Peyer's patch (tissue), 4 donors: ENCODE measurements around the gene FAM120B. TPM values are rescaled to one million over a fixed set of nuclear protein-coding genes. Genes with fewer than 3 reads are reported as not detected.

Source experiments
- DNase-seq, 3 donors: peaks; one replicate each; pipeline ENCODE4 v3.0.0-alpha.2; 2017 to 2019
- H3K27ac ChIP-seq, 4 donors: fragments of 200-600 bp; sonication (generic); one replicate each; pipeline ENCODE4 v1.5.1; 2016 to 2019
- H3K27me3 ChIP-seq, 2 donors: fragments of 200-600 bp; sonication (generic); one replicate each; pipeline ENCODE4 v1.5.1; 2019
- H3K36me3 ChIP-seq, 3 donors: fragments of 200-600 bp; sonication (generic); one replicate each; pipeline ENCODE4 v1.5.1; 2016 to 2019
- H3K4me1 ChIP-seq, 4 donors: fragments of 200-600 bp; sonication (generic); one replicate each; pipeline ENCODE4 v1.5.1; 2016 to 2019
- H3K4me3 ChIP-seq, 4 donors: fragments of 200-600 bp; sonication (generic); 1 replicate in 3 of 4; 2 replicates in 1 of 4; pipeline ENCODE4 v1.5.1; 2016 to 2019; ENCODE audit warnings: mild to moderate bottlenecking in 1 of 4
- H3K9me3 ChIP-seq, 4 donors: fragments of 200-600 bp; sonication (generic); one replicate each; pipeline ENCODE4 v1.5.1; 2016 to 2019; ENCODE audit warnings: mild to moderate bottlenecking in 1 of 4
- CTCF ChIP-seq, 6 experiments: fragments of 450-650 bp in 4 of 6; fragments of 200-600 bp in 2 of 6; sonication (generic) in 1 of 6; IDR thresholded peaks; one replicate each; pipeline ENCODE4 v1.5.1; 2017 to 2019; ENCODE audit warnings: antibody characterized with exemption in 6 of 6, mild to moderate bottlenecking in 3 of 6, moderate library complexity in 1 of 6
- POLR2A ChIP-seq, 2 donors: fragments of 450-650 bp; IDR thresholded peaks; one replicate each; pipeline ENCODE4 v1.5.1; 2017; ENCODE audit warnings: antibody characterized with exemption in 2 of 2, mild to moderate bottlenecking in 2 of 2, moderate library complexity in 2 of 2
- total RNA-seq, 4 donors: library from RNA; depleted of rRNA; stranded (reverse); fragments of >200 nt; gene quantifications; one replicate each; pipeline ENCODE4 v1.1.0, GENCODE V29; 2016

Gene FAM120B
- total RNA-seq, 4 donors from 2014 or later: 22.1 to 50.3 (median 38.1) TPM

- no peak overlapping the region for H3K4me3 ChIP-seq
- no peaks in the 10 kb centered on the region for H3K4me1 ChIP-seq
- H3K36me3 ChIP-seq: peaks cover 0 to 37% (median 0%) of the 10 kb centered on the region in 3 donors
Observed at GRCh38 chr6:170355661-170356060, 49.1 kb downstream of the FAM120B start.

GRCh38 chr6:170357812-170358211, 51.3 kb downstream of the FAM120B start:
- TF ChIP-seq POLR2A (IDR thresholded peaks at IDR 0.05) (no peak), CTCF (IDR thresholded peaks at IDR 0.05) (no peak)
- Histone ChIP-seq H3K4me1 (no peaks in the 10 kb centered on the region), H3K27me3 (no peaks in the 10 kb centered on the region), H3K4me3 (no peak overlapping the region), H3K9me3 (no peaks in the 10 kb centered on the region), H3K36me3 (peaks cover 0 to 33% (median 0%) of the 10 kb centered on the region in 3 donors), H3K27ac (no peak overlapping the region)
- DNase-seq: no peak

More at GRCh38 chr6:170355661-170356060, 49.1 kb downstream of the FAM120B start:
- Histone ChIP-seq H3K27me3 (no peaks in the 10 kb centered on the region), H3K27ac (no peak overlapping the region), H3K9me3 (no peaks in the 10 kb centered on the region)
- DNase-seq: no peak
- no peak for TF ChIP-seq POLR2A (IDR thresholded peaks at IDR 0.05)
- no peak for TF ChIP-seq CTCF (IDR thresholded peaks at IDR 0.05)

GRCh38 chr6:170358496-170358895, 51.9 kb downstream of the FAM120B start:
- DNase-seq: no peak
- Histone ChIP-seq H3K27me3 (no peaks in the 10 kb centered on the region), H3K4me1 (no peaks in the 10 kb centered on the region), H3K9me3 (no peaks in the 10 kb centered on the region), H3K27ac (no peak overlapping the region), H3K36me3 (peaks cover 0 to 33% (median 0%) of the 10 kb centered on the region in 3 donors), H3K4me3 (no peak overlapping the region)
- no peak for TF ChIP-seq POLR2A (IDR thresholded peaks at IDR 0.05)
- TF ChIP-seq CTCF (IDR thresholded peaks at IDR 0.05): no peak

GRCh38 chr6:170360476-170360875, 53.9 kb downstream of the FAM120B start:
- DNase-seq: no peak
- no peaks in the 10 kb centered on the region for H3K9me3 ChIP-seq
- H3K4me1 ChIP-seq: no peaks in the 10 kb centered on the region
- H3K27ac ChIP-seq: no peak overlapping the region
- H3K27me3 ChIP-seq: no peaks in the 10 kb centered on the region
- TF ChIP-seq CTCF (IDR thresholded peaks at IDR 0.05) (no peak), POLR2A (IDR thresholded peaks at IDR 0.05) (no peak)
- no peak overlapping the region for H3K4me3 ChIP-seq
- peaks cover 0 to 39% (median 0%) of the 10 kb centered on the region in 3 donors for H3K36me3 ChIP-seq

- Histone ChIP-seq H3K9me3 (no peaks in the 10 kb centered on the region), H3K4me3 (no peak overlapping the region), H3K4me1 (no peaks in the 10 kb centered on the region), H3K27me3 (no peaks in the 10 kb centered on the region), H3K27ac (no peak overlapping the region), H3K36me3 (peaks cover 0 to 39% (median 0%) of the 10 kb centered on the region in 3 donors)
- DNase-seq: no peak
- TF ChIP-seq POLR2A (IDR thresholded peaks at IDR 0.05) (no peak), CTCF (IDR thresholded peaks at IDR 0.05) (no peak)
Observed at GRCh38 chr6:170361335-170361734, 54.8 kb downstream of the FAM120B start.

GRCh38 chr6:170362121-170362520, 55.6 kb downstream of the FAM120B start:
- Histone ChIP-seq H3K27ac (no peak overlapping the region), H3K36me3 (peaks cover 0 to 41% (median 0%) of the 10 kb centered on the region in 3 donors), H3K9me3 (no peaks in the 10 kb centered on the region), H3K27me3 (no peaks in the 10 kb centered on the region), H3K4me3 (no peak overlapping the region), H3K4me1 (no peaks in the 10 kb centered on the region)
- TF ChIP-seq POLR2A (IDR thresholded peaks at IDR 0.05): no peak
- TF ChIP-seq CTCF (IDR thresholded peaks at IDR 0.05): no peak
- DNase-seq: no peak
